GM19438 (cell line): ENCODE measurements around the gene KDELR3.
"Not testable (repeated sequence)": the region's sequence is repeated elsewhere in the genome, so short reads cannot be mapped to it uniquely, and the experiment has no call there.

ENCODE experiments used
- ATAC-seq: cut with Tn5 transposase; IDR thresholded peaks from one replicate; pipeline ENCODE4 v1.9.1; 2021; ENCODE audit warnings: low read depth; ENCODE audit not compliant: unreplicated experiment

Gene KDELR3

GRCh38 chr22:38455530-38456271, 12.2 kb upstream of the KDELR3 start:
- ATAC-seq = no peak

- no peak for ATAC-seq
Observed at GRCh38 chr22:38456272-38456835, 11.5 kb upstream of the KDELR3 start.

- ATAC-seq = no peak
Observed at GRCh38 chr22:38456841-38457699, 10.8 kb upstream of the KDELR3 start.

GRCh38 chr22:38460426-38460840, 7.5 kb upstream of the KDELR3 start:
- no peak for ATAC-seq

- no peak for ATAC-seq
Observed at GRCh38 chr22:38461057-38461413, 6.9 kb upstream of the KDELR3 start.

GRCh38 chr22:38461414-38462081, 6.3 kb upstream of the KDELR3 start:
- ATAC-seq = no peak

GRCh38 chr22:38462960-38463784, 4.7 kb upstream of the KDELR3 start:
- ATAC-seq = no peak

GRCh38 chr22:38464992-38465672, 2.8 kb upstream of the KDELR3 start:
- ATAC-seq = no peak

GRCh38 chr22:38465673-38466490, 2.0 kb upstream of the KDELR3 start:
- ATAC-seq = no peak

GRCh38 chr22:38467438-38467903, 425 bp upstream of the KDELR3 start:
- no peak for ATAC-seq

GRCh38 chr22:38468443-38469305, 778 bp downstream of the KDELR3 start:
- no peak for ATAC-seq

- ATAC-seq = no peak
Observed at GRCh38 chr22:38469306-38469781, 1.4 kb downstream of the KDELR3 start.

GRCh38 chr22:38470179-38470578, 2.3 kb downstream of the KDELR3 start:
- not testable (repeated sequence) for ATAC-seq

- ATAC-seq = no peak
Observed at GRCh38 chr22:38471237-38471636, 3.3 kb downstream of the KDELR3 start.

GRCh38 chr22:38474003-38474607, 6.2 kb downstream of the KDELR3 start:
- no peak for ATAC-seq

- no peak for ATAC-seq
Observed at GRCh38 chr22:38477585-38477984, 9.7 kb downstream of the KDELR3 start.
